ENCODE data around the gene SNAPC1. TPM values are rescaled to one million over a fixed set of nuclear protein-coding genes. Genes with fewer than 3 reads are reported as not detected.
A peak's percentile ranks its signal among the peaks of the same experiment; 100 is the strongest.

Gene SNAPC1
- total RNA-seq, 1 experiment from 2014 or later, result 6.8 TPM

- H3K18ac ChIP-seq (ENCODE audit: insufficient read length, low read depth, low read length), result no peak overlapping the region
- H3K4me1 ChIP-seq (ENCODE audit: insufficient read depth, low read length), result no peaks in the 10 kb centered on the region
- no peak overlapping the region for H2BK12ac ChIP-seq (ENCODE audit: insufficient read length, low read depth, low read length)
- no peak overlapping the region for H3K27ac ChIP-seq (ENCODE audit: insufficient read length, low read depth, low read length)
- H4K8ac ChIP-seq (replicated peaks; ENCODE audit: insufficient read length, low read depth, low read length), result no peak overlapping the region
- no peak overlapping the region for H3K4me2 ChIP-seq (ENCODE audit: insufficient read depth, insufficient read length, low read length)
- Mint-ChIP-seq H3K4me3 (no peak overlapping the region), H3K27ac (peak overlapping the region in 1 of 3 experiments; percentile 39; a peak in 2 of 7 replicates), H3K36me3 (ENCODE audit: insufficient read depth in 1 of 3, low read depth in 3 of 3) (peaks cover 30 to 84% (median 80%) of the 10 kb centered on the region in 3 experiments; a peak in 6 of 7 replicates), H3K9me3 (no peaks in the 10 kb centered on the region), H3K27me3 (ENCODE audit: low read depth) (no peaks in the 10 kb centered on the region), H3K4me1 (no peaks in the 10 kb centered on the region)
- H3K14ac ChIP-seq (ENCODE audit: insufficient read depth, low read length), result no peak overlapping the region
- H2BK20ac ChIP-seq (ENCODE audit: low read depth, low read length, poor library complexity, severe bottlenecking), result no peak overlapping the region
- no peak overlapping the region for H2BK120ac ChIP-seq (ENCODE audit: low read depth, low read length, poor library complexity, severe bottlenecking)
- no peaks in the 10 kb centered on the region for H3K27me3 ChIP-seq (ENCODE audit: insufficient read depth, low read length)
- H2BK5ac ChIP-seq (ENCODE audit: insufficient read length, low read length), result no peak overlapping the region
- TF ChIP-seq CTCF (conservative IDR thresholded peaks at IDR 0.05), result no peak
- no peaks in the 10 kb centered on the region for H4K20me1 ChIP-seq (ENCODE audit: control insufficient read depth, insufficient read depth, insufficient read length)
- H2AK5ac ChIP-seq (ENCODE audit: insufficient read length, low read length), result no peak overlapping the region
- H3K23me2 ChIP-seq (ENCODE audit: insufficient read length, low read depth, low read length, poor library complexity, severe bottlenecking), result no peaks in the 10 kb centered on the region
- H3K79me2 ChIP-seq (ENCODE audit: insufficient read depth, low read length), result no peaks in the 10 kb centered on the region
- no peak overlapping the region for H4K91ac ChIP-seq (ENCODE audit: insufficient read length, low read depth, low read length)
- no peaks in the 10 kb centered on the region for H3K79me1 ChIP-seq (ENCODE audit: insufficient read depth, low read depth, low read length, poor library complexity, severe bottlenecking)
- no CpG with 5 or more reads among the region's 3 CpGs for WGBS (ENCODE audit: extremely low coverage, insufficient read length, low lambda C conversion rate)
- H4K5ac ChIP-seq (ENCODE audit: insufficient read length, low read depth, low read length), result no peak overlapping the region
- no peak overlapping the region for H3T11ph ChIP-seq (ENCODE audit: low read length)
- H2BK15ac ChIP-seq (ENCODE audit: low read depth, low read length), result no peak overlapping the region
- H3K9me3 ChIP-seq (ENCODE audit: control insufficient read depth, low read depth, low read length), result no peaks in the 10 kb centered on the region
- H3K9ac ChIP-seq (ENCODE audit: extremely low read depth, insufficient read length, low read length), result no peak overlapping the region
- no peak overlapping the region for H3K23ac ChIP-seq (ENCODE audit: insufficient read length, low read depth, low read length)
- no peak overlapping the region for H3K4ac ChIP-seq (ENCODE audit: low read depth, low read length)
- no peak overlapping the region for H2AFZ ChIP-seq (ENCODE audit: low read length)
- H3K56ac ChIP-seq (ENCODE audit: insufficient read length, low read depth, low read length), result no peak overlapping the region
- DNase-seq, result no peak
Observed at GRCh38 chr14:61780125-61780524, 17.9 kb downstream of the SNAPC1 start.

Measured in H9 (cell line).